Head of caudate nucleus (tissue), 42 donors: Measurements from ENCODE around the gene GNAO1.

Source experiments
- DNase-seq, 42 donors: peaks; one replicate each; pipeline versions ENCODE4 v3.0.0 to v3.0.0-alpha.2; 2020 to 2021; ENCODE audit warnings: mixed read lengths in 7 of 42
- intact Hi-C: fragments of 100-400 bp; cut with DNase I; formaldehyde crosslinking; loops from one replicate; pipeline ENCODE4 v1.15.0; 2022

Gene GNAO1

GRCh38 chr16:56298116-56298515 is 106.8 kb downstream of the GNAO1 start:
- no peak for DNase-seq
- intact Hi-C loops: no loop called here

GRCh38 chr16:56298948-56299596 is 107.8 kb downstream of the GNAO1 start:
- intact Hi-C loops: no loop called here
- DNase-seq: peak; percentile 78 to 96 (median 90)

GRCh38 chr16:56300242-56300623 is 108.9 kb downstream of the GNAO1 start:
- intact Hi-C loops: no loop called here
- DNase-seq: no peak

GRCh38 chr16:56300891-56301850 is 109.9 kb downstream of the GNAO1 start:
- peak in 31 of 42 donors; percentile 51 to 89 (median 74) for DNase-seq

GRCh38 chr16:56302506-56302905 is 111.2 kb downstream of the GNAO1 start:
- intact Hi-C loops: no loop called here

More at GRCh38 chr16:56300891-56301850, 109.9 kb downstream of the GNAO1 start:
- intact Hi-C loops: no loop called here

GRCh38 chr16:56303066-56303715 is 111.9 kb downstream of the GNAO1 start:
- peak in 18 of 42 donors; percentile 37 to 84 (median 66) for DNase-seq
- intact Hi-C loops: no loop called here

More at GRCh38 chr16:56302506-56302905, 111.2 kb downstream of the GNAO1 start:
- no peak for DNase-seq

- DNase-seq: no peak
- intact Hi-C loops: no loop called here
These were observed 112.6 kb downstream of the GNAO1 start for GRCh38 chr16:56303880-56304279.

GRCh38 chr16:56305956-56306565 is 114.8 kb downstream of the GNAO1 start:
- intact Hi-C loops: no loop called here
- peak in 2 of 42 donors; percentile 48 to 59 for DNase-seq

GRCh38 chr16:56306690-56307533 is 115.6 kb downstream of the GNAO1 start:
- intact Hi-C loops: no loop called here
- peak in 8 of 42 donors; percentile 44 to 79 (median 66) for DNase-seq

- DNase-seq: no peak
- intact Hi-C loops: no loop called here
These were observed 116.2 kb downstream of the GNAO1 start for GRCh38 chr16:56307534-56307873.

- DNase-seq: no peak
- intact Hi-C loops: no loop called here
These were observed 117.7 kb downstream of the GNAO1 start for GRCh38 chr16:56309008-56309407.

- intact Hi-C loops: loop anchor here (5.0 to 10.0 kb wide), 2 partner anchors 43 to 206 kb away; no protein-coding TSS in a partner anchor
- DNase-seq: peak in 13 of 42 donors; percentile 57 to 86 (median 70)
These were observed 119.4 kb downstream of the GNAO1 start for GRCh38 chr16:56310690-56311089.

- DNase-seq: peak in 3 of 42 donors; percentile 60 to 74 (median 62)
- intact Hi-C loops: loop anchor here (5.0 to 10.0 kb wide), 2 partner anchors 44 to 207 kb away; no protein-coding TSS in a partner anchor
These were observed 120.1 kb downstream of the GNAO1 start for GRCh38 chr16:56311208-56312027.

- intact Hi-C loops: loop anchor here (5.0 to 10.0 kb wide), 2 partner anchors 45 to 207 kb away; no protein-coding TSS in a partner anchor
- DNase-seq: no peak
These were observed 120.7 kb downstream of the GNAO1 start for GRCh38 chr16:56312028-56312300.

- DNase-seq: no peak
These were observed 121.3 kb downstream of the GNAO1 start for GRCh38 chr16:56312556-56312955.

GRCh38 chr16:56314244-56314850 is 123.1 kb downstream of the GNAO1 start:
- intact Hi-C loops: loop anchor here (5.0 to 10.0 kb wide), 2 partner anchors 47 to 210 kb away; no protein-coding TSS in a partner anchor

More at GRCh38 chr16:56312556-56312955, 121.3 kb downstream of the GNAO1 start:
- intact Hi-C loops: loop anchor here (5.0 to 10.0 kb wide), 2 partner anchors 45 to 208 kb away; no protein-coding TSS in a partner anchor

GRCh38 chr16:56315955-56316354 is 124.7 kb downstream of the GNAO1 start:
- DNase-seq: no peak
- intact Hi-C loops: loop anchor here (5.0 to 10.0 kb wide), 2 partner anchors 124 to 211 kb away; partner anchors contain the start of gene GNAO1

More at GRCh38 chr16:56314244-56314850, 123.1 kb downstream of the GNAO1 start:
- DNase-seq: no peak
